ENCODE data around the gene TJP1.

TJP1 gene

DNA sequence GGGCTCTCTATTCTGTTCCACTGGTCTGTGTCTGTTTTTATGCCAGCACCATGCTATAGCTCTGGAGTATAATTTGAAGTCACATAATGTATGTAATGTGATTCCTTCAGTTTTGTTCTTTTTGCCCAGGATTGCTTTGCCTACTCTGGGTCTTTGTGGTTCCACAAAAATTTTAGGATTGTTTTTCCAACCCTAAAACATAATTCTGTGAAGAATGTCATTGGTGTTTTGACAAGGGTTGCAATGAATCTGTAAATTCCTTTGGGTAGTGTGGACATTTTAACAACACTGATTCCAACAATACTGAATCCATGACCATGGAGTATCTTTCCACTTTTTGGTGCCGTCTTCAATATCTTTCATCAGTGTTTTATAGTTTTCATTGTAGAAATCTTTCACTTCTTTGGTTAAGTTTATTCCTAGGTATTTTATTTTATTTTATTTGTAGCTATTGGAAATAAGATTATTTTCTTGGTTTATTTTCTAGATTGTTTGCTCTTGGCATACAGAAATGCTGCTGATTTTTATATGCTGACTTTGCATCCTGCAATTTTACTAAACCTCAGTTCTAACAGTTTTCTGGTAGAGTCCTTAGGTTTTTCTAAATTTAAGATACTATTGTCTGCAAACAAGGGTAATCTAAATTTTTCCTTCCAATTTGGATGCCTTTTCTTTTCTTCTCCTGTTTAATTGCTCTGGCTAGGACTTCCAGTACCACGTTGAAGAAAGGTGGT is 29.7 kb downstream of the TJP1 start:
- CTCF ChIA-PET, result no interaction called here
- peaks cover 3 to 4% of the 10 kb centered on the region in 2 experiments; a peak in 2 of 3 replicates for H3K36me3 ChIP-seq (ENCODE audit: control insufficient read depth in 2 of 2, insufficient read depth in 1 of 2, low read length in 2 of 2)
- H3K4me1 ChIP-seq (ENCODE audit: control insufficient read depth, insufficient read depth, low read length), result no peaks in the 10 kb centered on the region
- POLR2A ChIA-PET, result no interaction called here
- TF ChIP-seq ZNF248 (tag by site-specific recombination; IDR thresholded peaks at IDR 0.05) (no peak), ZBTB21 (tag by site-specific recombination; IDR thresholded peaks at IDR 0.05) (no peak), ZNF76 (tag by site-specific recombination; IDR thresholded peaks at IDR 0.05; ENCODE audit: borderline replicate concordance, low read depth) (no peak), OSR2 (tag by site-specific recombination; IDR thresholded peaks at IDR 0.05) (no peak), ZNF311 (tag by site-specific recombination; IDR thresholded peaks at IDR 0.05; ENCODE audit: borderline replicate concordance) (no peak), ZXDB (tag by site-specific recombination; IDR thresholded peaks at IDR 0.05) (no peak), ZNF600 (tag by site-specific recombination; IDR thresholded peaks at IDR 0.05) (no peak), ZNF404 (tag by site-specific recombination; IDR thresholded peaks at IDR 0.05) (no peak), GLIS1 (tag by site-specific recombination; IDR thresholded peaks at IDR 0.05) (no peak), ZNF558 (tag by site-specific recombination; IDR thresholded peaks at IDR 0.05) (no peak), ZFHX2 (tag by site-specific recombination; conservative IDR thresholded peaks at IDR 0.05) (no peak)
- TF ChIP-seq, protein P1, sequence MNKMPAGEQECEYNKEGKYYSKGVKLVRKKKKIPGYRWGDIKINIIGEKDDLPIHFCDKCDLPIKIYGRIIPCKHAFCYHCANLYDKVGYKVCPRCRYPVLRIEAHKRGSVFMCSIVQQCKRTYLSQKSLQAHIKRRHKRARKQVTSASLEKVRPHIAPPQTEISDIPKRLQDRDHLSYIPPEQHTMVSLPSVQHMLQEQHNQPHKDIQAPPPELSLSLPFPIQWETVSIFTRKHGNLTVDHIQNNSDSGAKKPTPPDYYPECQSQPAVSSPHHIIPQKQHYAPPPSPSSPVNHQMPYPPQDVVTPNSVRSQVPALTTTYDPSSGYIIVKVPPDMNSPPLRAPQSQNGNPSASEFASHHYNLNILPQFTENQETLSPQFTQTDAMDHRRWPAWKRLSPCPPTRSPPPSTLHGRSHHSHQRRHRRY (tag by site-specific recombination; IDR thresholded peaks at IDR 0.05), result no peak
- TF ChIP-seq, protein P2, sequence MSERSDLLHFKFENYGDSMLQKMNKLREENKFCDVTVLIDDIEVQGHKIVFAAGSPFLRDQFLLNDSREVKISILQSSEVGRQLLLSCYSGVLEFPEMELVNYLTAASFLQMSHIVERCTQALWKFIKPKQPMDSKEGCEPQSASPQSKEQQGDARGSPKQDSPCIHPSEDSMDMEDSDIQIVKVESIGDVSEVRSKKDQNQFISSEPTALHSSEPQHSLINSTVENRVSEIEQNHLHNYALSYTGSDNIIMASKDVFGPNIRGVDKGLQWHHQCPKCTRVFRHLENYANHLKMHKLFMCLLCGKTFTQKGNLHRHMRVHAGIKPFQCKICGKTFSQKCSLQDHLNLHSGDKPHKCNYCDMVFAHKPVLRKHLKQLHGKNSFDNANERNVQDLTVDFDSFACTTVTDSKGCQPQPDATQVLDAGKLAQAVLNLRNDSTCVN (tag by site-specific recombination; optimal IDR thresholded peaks at IDR 0.05), result no peak
- TF ChIP-seq, protein P3, sequence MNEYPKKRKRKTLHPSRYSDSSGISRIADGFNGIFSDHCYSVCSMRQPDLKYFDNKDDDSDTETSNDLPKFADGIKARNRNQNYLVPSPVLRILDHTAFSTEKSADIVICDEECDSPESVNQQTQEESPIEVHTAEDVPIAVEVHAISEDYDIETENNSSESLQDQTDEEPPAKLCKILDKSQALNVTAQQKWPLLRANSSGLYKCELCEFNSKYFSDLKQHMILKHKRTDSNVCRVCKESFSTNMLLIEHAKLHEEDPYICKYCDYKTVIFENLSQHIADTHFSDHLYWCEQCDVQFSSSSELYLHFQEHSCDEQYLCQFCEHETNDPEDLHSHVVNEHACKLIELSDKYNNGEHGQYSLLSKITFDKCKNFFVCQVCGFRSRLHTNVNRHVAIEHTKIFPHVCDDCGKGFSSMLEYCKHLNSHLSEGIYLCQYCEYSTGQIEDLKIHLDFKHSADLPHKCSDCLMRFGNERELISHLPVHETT (tag by site-specific recombination; IDR thresholded peaks at IDR 0.05), result no peak
- TF ChIP-seq, protein P4, sequence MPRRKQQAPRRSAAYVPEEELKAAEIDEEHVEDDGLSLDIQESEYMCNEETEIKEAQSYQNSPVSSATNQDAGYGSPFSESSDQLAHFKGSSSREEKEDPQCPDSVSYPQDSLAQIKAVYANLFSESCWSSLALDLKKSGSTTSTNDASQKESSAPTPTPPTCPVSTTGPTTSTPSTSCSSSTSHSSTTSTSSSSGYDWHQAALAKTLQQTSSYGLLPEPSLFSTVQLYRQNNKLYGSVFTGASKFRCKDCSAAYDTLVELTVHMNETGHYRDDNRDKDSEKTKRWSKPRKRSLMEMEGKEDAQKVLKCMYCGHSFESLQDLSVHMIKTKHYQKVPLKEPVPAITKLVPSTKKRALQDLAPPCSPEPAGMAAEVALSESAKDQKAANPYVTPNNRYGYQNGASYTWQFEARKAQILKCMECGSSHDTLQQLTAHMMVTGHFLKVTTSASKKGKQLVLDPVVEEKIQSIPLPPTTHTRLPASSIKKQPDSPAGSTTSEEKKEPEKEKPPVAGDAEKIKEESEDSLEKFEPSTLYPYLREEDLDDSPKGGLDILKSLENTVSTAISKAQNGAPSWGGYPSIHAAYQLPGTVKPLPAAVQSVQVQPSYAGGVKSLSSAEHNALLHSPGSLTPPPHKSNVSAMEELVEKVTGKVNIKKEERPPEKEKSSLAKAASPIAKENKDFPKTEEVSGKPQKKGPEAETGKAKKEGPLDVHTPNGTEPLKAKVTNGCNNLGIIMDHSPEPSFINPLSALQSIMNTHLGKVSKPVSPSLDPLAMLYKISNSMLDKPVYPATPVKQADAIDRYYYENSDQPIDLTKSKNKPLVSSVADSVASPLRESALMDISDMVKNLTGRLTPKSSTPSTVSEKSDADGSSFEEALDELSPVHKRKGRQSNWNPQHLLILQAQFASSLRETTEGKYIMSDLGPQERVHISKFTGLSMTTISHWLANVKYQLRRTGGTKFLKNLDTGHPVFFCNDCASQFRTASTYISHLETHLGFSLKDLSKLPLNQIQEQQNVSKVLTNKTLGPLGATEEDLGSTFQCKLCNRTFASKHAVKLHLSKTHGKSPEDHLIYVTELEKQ (tag by site-specific recombination; IDR thresholded peaks at IDR 0.05; ENCODE audit: borderline replicate concordance), result no peak
- TF ChIP-seq, protein P5, sequence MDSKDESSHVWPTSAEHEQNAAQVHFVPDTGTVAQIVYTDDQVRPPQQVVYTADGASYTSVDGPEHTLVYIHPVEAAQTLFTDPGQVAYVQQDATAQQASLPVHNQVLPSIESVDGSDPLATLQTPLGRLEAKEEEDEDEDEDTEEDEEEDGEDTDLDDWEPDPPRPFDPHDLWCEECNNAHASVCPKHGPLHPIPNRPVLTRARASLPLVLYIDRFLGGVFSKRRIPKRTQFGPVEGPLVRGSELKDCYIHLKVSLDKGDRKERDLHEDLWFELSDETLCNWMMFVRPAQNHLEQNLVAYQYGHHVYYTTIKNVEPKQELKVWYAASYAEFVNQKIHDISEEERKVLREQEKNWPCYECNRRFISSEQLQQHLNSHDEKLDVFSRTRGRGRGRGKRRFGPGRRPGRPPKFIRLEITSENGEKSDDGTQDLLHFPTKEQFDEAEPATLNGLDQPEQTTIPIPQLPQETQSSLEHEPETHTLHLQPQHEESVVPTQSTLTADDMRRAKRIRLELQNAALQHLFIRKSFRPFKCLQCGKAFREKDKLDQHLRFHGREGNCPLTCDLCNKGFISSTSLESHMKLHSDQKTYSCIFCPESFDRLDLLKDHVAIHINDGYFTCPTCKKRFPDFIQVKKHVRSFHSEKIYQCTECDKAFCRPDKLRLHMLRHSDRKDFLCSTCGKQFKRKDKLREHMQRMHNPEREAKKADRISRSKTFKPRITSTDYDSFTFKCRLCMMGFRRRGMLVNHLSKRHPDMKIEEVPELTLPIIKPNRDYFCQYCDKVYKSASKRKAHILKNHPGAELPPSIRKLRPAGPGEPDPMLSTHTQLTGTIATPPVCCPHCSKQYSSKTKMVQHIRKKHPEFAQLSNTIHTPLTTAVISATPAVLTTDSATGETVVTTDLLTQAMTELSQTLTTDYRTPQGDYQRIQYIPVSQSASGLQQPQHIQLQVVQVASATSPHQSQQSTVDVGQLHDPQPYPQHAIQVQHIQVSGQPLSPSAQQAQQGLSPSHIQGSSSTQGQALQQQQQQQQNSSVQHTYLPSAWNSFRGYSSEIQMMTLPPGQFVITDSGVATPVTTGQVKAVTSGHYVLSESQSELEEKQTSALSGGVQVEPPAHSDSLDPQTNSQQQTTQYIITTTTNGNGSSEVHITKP (tag by site-specific recombination; IDR thresholded peaks at IDR 0.05), result no peak
- TF ChIP-seq, protein P6, sequence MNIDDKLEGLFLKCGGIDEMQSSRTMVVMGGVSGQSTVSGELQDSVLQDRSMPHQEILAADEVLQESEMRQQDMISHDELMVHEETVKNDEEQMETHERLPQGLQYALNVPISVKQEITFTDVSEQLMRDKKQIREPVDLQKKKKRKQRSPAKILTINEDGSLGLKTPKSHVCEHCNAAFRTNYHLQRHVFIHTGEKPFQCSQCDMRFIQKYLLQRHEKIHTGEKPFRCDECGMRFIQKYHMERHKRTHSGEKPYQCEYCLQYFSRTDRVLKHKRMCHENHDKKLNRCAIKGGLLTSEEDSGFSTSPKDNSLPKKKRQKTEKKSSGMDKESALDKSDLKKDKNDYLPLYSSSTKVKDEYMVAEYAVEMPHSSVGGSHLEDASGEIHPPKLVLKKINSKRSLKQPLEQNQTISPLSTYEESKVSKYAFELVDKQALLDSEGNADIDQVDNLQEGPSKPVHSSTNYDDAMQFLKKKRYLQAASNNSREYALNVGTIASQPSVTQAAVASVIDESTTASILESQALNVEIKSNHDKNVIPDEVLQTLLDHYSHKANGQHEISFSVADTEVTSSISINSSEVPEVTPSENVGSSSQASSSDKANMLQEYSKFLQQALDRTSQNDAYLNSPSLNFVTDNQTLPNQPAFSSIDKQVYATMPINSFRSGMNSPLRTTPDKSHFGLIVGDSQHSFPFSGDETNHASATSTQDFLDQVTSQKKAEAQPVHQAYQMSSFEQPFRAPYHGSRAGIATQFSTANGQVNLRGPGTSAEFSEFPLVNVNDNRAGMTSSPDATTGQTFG (tag by site-specific recombination; IDR thresholded peaks at IDR 0.05; ENCODE audit: borderline replicate concordance), result no peak
- TF ChIP-seq, protein P7, sequence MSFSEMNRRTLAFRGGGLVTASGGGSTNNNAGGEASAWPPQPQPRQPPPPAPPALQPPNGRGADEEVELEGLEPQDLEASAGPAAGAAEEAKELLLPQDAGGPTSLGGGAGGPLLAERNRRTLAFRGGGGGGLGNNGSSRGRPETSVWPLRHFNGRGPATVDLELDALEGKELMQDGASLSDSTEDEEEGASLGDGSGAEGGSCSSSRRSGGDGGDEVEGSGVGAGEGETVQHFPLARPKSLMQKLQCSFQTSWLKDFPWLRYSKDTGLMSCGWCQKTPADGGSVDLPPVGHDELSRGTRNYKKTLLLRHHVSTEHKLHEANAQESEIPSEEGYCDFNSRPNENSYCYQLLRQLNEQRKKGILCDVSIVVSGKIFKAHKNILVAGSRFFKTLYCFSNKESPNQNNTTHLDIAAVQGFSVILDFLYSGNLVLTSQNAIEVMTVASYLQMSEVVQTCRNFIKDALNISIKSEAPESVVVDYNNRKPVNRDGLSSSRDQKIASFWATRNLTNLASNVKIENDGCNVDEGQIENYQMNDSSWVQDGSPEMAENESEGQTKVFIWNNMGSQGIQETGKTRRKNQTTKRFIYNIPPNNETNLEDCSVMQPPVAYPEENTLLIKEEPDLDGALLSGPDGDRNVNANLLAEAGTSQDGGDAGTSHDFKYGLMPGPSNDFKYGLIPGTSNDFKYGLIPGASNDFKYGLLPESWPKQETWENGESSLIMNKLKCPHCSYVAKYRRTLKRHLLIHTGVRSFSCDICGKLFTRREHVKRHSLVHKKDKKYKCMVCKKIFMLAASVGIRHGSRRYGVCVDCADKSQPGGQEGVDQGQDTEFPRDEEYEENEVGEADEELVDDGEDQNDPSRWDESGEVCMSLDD (tag by site-specific recombination; IDR thresholded peaks at IDR 0.05), result no peak
- no peak overlapping the region for H3K27ac ChIP-seq (ENCODE audit: extremely low read depth, low read depth, low read length)
- no peak overlapping the region for H3K4me3 ChIP-seq (ENCODE audit: low read depth, low read length)
- no peaks in the 10 kb centered on the region for H3K9me3 ChIP-seq (ENCODE audit: control insufficient read depth, insufficient read depth, low read depth, low read length)
